SKM-1 (cell line): Measurements from ENCODE around the gene HSPA1B.
"Not testable (repeated sequence)": the region's sequence is repeated elsewhere in the genome, so short reads cannot be mapped to it uniquely, and the experiment has no call there.

ENCODE experiments used
- DNase-seq: peaks from one replicate; lab custom pipeline; 2025; ENCODE audit not compliant: unreplicated experiment; lab: John Stamatoyannopoulos, UW

HSPA1B gene

GRCh38 chr6:31797588-31797987, 29.9 kb upstream of the HSPA1B start:
- no peak for DNase-seq

- no peak for DNase-seq
Measured at GRCh38 chr6:31799781-31800180, 27.8 kb upstream of the HSPA1B start.

- not testable (repeated sequence) for DNase-seq
Measured at GRCh38 chr6:31801031-31801927, 26.3 kb upstream of the HSPA1B start.

- no peak for DNase-seq
Measured at GRCh38 chr6:31805939-31806469, 21.5 kb upstream of the HSPA1B start.

GRCh38 chr6:31806470-31807272, 20.9 kb upstream of the HSPA1B start, which contains the start of gene LSM2:
TSS of gene LSM2 (minus strand) at chr6:31806966. CDS start at chr6:31806757, 209 bp downstream.
- peak; percentile 93 for DNase-seq

- not testable (repeated sequence) for DNase-seq
Measured at GRCh38 chr6:31808599-31808998, 18.9 kb upstream of the HSPA1B start.

GRCh38 chr6:31811645-31812044, 15.9 kb upstream of the HSPA1B start:
- DNase-seq = no peak

GRCh38 chr6:31813465-31813849, 14.1 kb upstream of the HSPA1B start:
- DNase-seq = no peak

GRCh38 chr6:31814677-31815024, 12.9 kb upstream of the HSPA1B start:
- peak; percentile 28 for DNase-seq

GRCh38 chr6:31815025-31815838, 12.3 kb upstream of the HSPA1B start, which contains the start of the genes HSPA1A and HSPA1L:
TSS of gene HSPA1A (plus strand) at chr6:31815543. CDS start at chr6:31815757, 214 bp downstream.
TSS of gene HSPA1L (minus strand) at chr6:31815283. CDS start at chr6:31811972, 3,311 bp downstream.
- DNase-seq = peak; percentile 90

- not testable (repeated sequence) for DNase-seq
Measured at GRCh38 chr6:31817133-31817928, 10.2 kb upstream of the HSPA1B start.

GRCh38 chr6:31817929-31818511, 9.5 kb upstream of the HSPA1B start:
- not testable (repeated sequence) for DNase-seq

- DNase-seq = no peak
Measured at GRCh38 chr6:31819871-31820299, 7.7 kb upstream of the HSPA1B start.

- DNase-seq = not testable (repeated sequence)
Measured at GRCh38 chr6:31820399-31820798, 7.1 kb upstream of the HSPA1B start.

- DNase-seq = peak; percentile 66
Measured at GRCh38 chr6:31821301-31822035, 6.1 kb upstream of the HSPA1B start.

GRCh38 chr6:31822036-31822821, 5.3 kb upstream of the HSPA1B start:
- DNase-seq = peak; percentile 67

- not testable (repeated sequence) for DNase-seq
Measured at GRCh38 chr6:31823592-31824196, 3.8 kb upstream of the HSPA1B start.
